Trophoblast cell (in vitro differentiated cells and primary cell): ENCODE results near the gene NUP133.

Experiments
- DNase-seq, 2 donors: peaks; one replicate each; pipeline ENCODE4 v3.0.0-alpha.2; 2016
- H2AFZ ChIP-seq: 2 replicates; pipeline ENCODE4 v1.6.1; 2013; ENCODE audit warnings: low read length, moderate library complexity, mild to moderate bottlenecking; ENCODE audit not compliant: insufficient read depth, poor library complexity
- H2AK5ac ChIP-seq: 2 replicates; pipeline ENCODE4 v1.6.1; 2013; ENCODE audit warnings: mild to moderate bottlenecking, low read length
- H2BK120ac ChIP-seq: 2 replicates; pipeline ENCODE4 v1.6.1; 2013; ENCODE audit warnings: low read length, mild to moderate bottlenecking, moderate library complexity; ENCODE audit not compliant: insufficient read depth, poor library complexity
- H2BK12ac ChIP-seq: 2 replicates; pipeline ENCODE4 v1.6.1; 2013; ENCODE audit warnings: mild to moderate bottlenecking, low read length, moderate library complexity
- H2BK5ac ChIP-seq: 2 replicates; pipeline ENCODE4 v1.6.1; 2013; ENCODE audit warnings: low read length, low read depth, moderate library complexity, mild to moderate bottlenecking; ENCODE audit not compliant: poor library complexity
- H3K14ac ChIP-seq: 2 replicates; pipeline ENCODE4 v1.6.1; 2013; ENCODE audit warnings: mild to moderate bottlenecking, low read length
- H3K18ac ChIP-seq: 2 replicates; pipeline ENCODE4 v1.6.1; 2013; ENCODE audit warnings: mild to moderate bottlenecking, low read length
- H3K23ac ChIP-seq: 2 replicates; pipeline ENCODE4 v1.6.1; 2013; ENCODE audit warnings: low read length
- H3K27ac ChIP-seq: 2 replicates; pipeline ENCODE4 v1.5.1; 2013; ENCODE audit warnings: low read depth, mild to moderate bottlenecking, inconsistent platforms, low read length, moderate library complexity
- H3K27me3 ChIP-seq: 2 replicates; pipeline ENCODE4 v1.6.1; 2013; ENCODE audit warnings: inconsistent platforms, mild to moderate bottlenecking, low read length, moderate library complexity; ENCODE audit not compliant: insufficient read depth
- H3K36me3 ChIP-seq, 2 experiments: 1 replicate in 1 of 2; 2 replicates in 1 of 2; pipeline ENCODE4 v1.6.1; 2013; ENCODE audit warnings: low read length in 2 of 2, mild to moderate bottlenecking in 2 of 2, moderate library complexity in 1 of 2; ENCODE audit not compliant: insufficient read depth in 2 of 2, control insufficient read depth in 1 of 2
- H3K4ac ChIP-seq: 2 replicates; pipeline ENCODE4 v1.6.1; 2013; ENCODE audit warnings: low read depth, mild to moderate bottlenecking, low read length, moderate library complexity
- H3K4me1 ChIP-seq, 2 experiments: 1 replicate in 1 of 2; 2 replicates in 1 of 2; pipeline ENCODE4 v1.6.1; 2013; ENCODE audit warnings: low read length in 2 of 2, mild to moderate bottlenecking in 2 of 2, moderate library complexity in 1 of 2; ENCODE audit not compliant: insufficient read depth in 2 of 2, control insufficient read depth in 1 of 2
- H3K4me2 ChIP-seq: 2 replicates; pipeline ENCODE4 v1.6.1; 2013; ENCODE audit warnings: inconsistent platforms, mild to moderate bottlenecking, low read length, moderate library complexity
- H3K4me3 ChIP-seq: 2 replicates; pipeline ENCODE4 v1.5.1; 2013; ENCODE audit warnings: mild to moderate bottlenecking, low read depth, low read length, inconsistent platforms
- H3K79me1 ChIP-seq: one replicate; pipeline ENCODE4 v1.6.1; 2013; ENCODE audit warnings: low read length
- H3K79me2 ChIP-seq: 2 replicates; pipeline ENCODE4 v1.6.1; 2013; ENCODE audit warnings: low read length, mild to moderate bottlenecking; ENCODE audit not compliant: control insufficient read depth, insufficient read depth, poor library complexity
- H3K9ac ChIP-seq: 2 replicates; pipeline ENCODE4 v1.6.1; 2013; ENCODE audit warnings: mild to moderate bottlenecking, low read length
- H3K9me3 ChIP-seq: 2 replicates; pipeline ENCODE4 v1.6.1; 2013; ENCODE audit warnings: low read depth, mild to moderate bottlenecking, control low read depth, inconsistent platforms, low read length; ENCODE audit not compliant: insufficient read depth
- H4K12ac ChIP-seq: 2 replicates; pipeline ENCODE4 v1.6.1; 2013; ENCODE audit warnings: low read depth, mild to moderate bottlenecking, low read length, moderate library complexity
- H4K8ac ChIP-seq: 2 replicates; pipeline ENCODE4 v1.6.1; 2013; ENCODE audit warnings: low read depth, mild to moderate bottlenecking, low read length, moderate library complexity
- H4K91ac ChIP-seq: one replicate; pipeline ENCODE4 v1.6.1; 2013; ENCODE audit warnings: low read depth, mild to moderate bottlenecking, low read length, moderate library complexity
- WGBS: extraction: QIAGEN DNeasy Blood & Tissue Kit; methylation state at CpG from one replicate; pipeline ENCODE4 v1.1.7; 2013; ENCODE audit warnings: missing lambda C conversion rate; ENCODE audit not compliant: insufficient read length, insufficient coverage; ENCODE audit errors: extremely low coverage; 5-methylcytosine and 5-hydroxymethylcytosine counted together

Gene NUP133

DNA sequence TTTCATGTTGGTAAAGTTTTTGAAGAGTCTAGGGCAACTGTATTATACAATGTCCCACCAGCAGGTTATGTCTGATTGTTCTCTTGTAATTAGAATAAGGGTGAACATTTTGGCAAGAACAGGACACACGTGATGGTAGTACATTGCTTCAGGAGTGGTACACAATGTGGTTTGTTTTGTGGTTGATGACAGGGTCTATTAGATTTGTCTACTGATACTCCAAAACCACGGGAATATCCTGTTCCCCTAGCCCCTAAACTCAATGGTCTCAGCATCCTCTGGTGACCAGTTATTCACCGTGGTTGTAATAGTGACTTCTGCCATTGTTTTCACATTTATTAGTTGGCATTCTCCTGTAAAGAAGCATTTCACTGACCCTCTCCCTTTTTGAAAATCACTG, 52.1 kb downstream of the NUP133 start:
- Histone ChIP-seq H2AFZ (no peak overlapping the region), H3K79me2 (no peaks in the 10 kb centered on the region), H3K18ac (no peak overlapping the region), H3K9ac (no peak overlapping the region), H3K9me3 (no peaks in the 10 kb centered on the region), H3K27me3 (no peaks in the 10 kb centered on the region), H3K4me3 (no peak overlapping the region), H2BK5ac (no peak overlapping the region), H4K91ac (no peak overlapping the region), H3K36me3 (peaks cover 9 to 14% of the 10 kb centered on the region in 2 experiments), H3K14ac (no peak overlapping the region), H3K4me2 (no peak overlapping the region), H2BK12ac (no peak overlapping the region), H3K79me1 (no peaks in the 10 kb centered on the region), H4K8ac (no peak overlapping the region), H2AK5ac (no peak overlapping the region), H3K27ac (no peak overlapping the region), H3K4ac (no peak overlapping the region), H4K12ac (no peak overlapping the region), H3K4me1 (no peaks in the 10 kb centered on the region), H2BK120ac (no peak overlapping the region), H3K23ac (no peak overlapping the region)
- DNase-seq = no peak
- no CpG with 5 or more reads among the region's 3 CpGs for WGBS

DNA sequence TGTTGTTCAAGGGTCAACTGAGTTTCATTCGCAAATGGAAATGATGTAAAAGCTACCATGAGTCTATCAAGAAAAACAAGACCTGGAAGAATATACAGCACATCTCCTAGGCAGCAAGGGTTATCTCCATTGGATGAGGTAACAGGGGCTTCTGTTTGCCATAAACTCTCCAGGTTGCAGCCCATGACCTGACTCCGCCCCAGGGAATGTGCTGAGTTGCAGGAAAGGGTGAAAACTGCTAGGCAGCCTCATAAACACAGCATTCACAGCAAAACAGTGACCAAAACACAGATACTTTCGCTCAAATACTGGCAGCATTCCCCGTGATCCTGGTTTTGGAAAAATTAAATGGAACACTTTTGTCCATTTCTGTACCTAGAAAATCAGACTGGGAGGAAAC, 54.1 kb downstream of the NUP133 start:
- Histone ChIP-seq H4K8ac (no peak overlapping the region), H2AK5ac (no peak overlapping the region), H2BK5ac (no peak overlapping the region), H3K9ac (no peak overlapping the region), H4K91ac (no peak overlapping the region), H3K4ac (no peak overlapping the region), H3K14ac (no peak overlapping the region), H2BK12ac (no peak overlapping the region), H3K23ac (no peak overlapping the region), H3K27ac (no peak overlapping the region), H3K36me3 (peaks cover 5 to 12% of the 10 kb centered on the region in 2 experiments), H3K9me3 (no peaks in the 10 kb centered on the region), H2BK120ac (no peak overlapping the region), H3K4me1 (no peaks in the 10 kb centered on the region), H3K4me2 (no peak overlapping the region), H2AFZ (no peak overlapping the region), H3K18ac (no peak overlapping the region), H3K4me3 (no peak overlapping the region), H4K12ac (no peak overlapping the region), H3K27me3 (no peaks in the 10 kb centered on the region), H3K79me1 (no peaks in the 10 kb centered on the region), H3K79me2 (no peaks in the 10 kb centered on the region)
- WGBS = no CpG with 5 or more reads among the region's 4 CpGs
- no peak for DNase-seq

DNA sequence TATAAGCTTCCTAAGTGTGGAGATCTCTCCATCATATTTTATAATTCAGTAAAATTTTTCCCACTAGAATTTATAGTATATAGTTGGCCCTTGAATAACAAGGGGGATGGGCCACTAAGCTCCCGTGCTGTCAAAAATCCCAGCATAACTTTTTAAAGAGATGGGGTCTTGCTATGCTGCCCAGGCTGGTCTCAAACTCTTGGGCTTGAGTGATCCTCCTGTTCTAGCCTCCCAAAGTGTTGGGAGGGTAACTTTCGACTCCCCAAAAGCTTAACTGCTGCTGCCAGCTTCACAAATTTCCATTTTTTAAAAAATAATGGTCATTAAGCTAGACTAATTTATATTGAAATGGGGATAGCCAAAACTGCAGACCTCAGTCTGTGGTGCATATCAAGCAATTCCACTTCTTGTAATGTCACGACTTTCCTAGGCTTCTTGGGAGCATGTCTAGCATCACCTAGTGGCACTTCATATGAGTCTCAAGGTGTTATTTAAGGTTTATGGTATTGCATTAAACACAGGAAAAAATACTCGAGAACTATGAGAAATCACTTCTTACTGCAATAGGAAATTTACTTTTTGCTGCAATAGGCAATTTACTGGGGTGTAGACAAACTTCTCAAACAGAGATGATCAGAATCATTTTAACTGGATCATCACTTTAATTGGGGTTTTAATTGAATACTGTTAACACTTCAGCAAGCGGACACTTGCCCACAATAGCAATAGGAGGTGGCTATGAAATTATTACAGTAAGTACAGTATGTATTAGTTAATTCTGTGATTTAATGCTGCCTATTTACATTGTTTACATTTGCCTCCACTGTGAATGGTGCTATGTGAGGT, 55.0 kb downstream of the NUP133 start:
- Histone ChIP-seq H2AFZ (no peak overlapping the region), H3K18ac (no peak overlapping the region), H3K4me2 (no peak overlapping the region), H3K9me3 (no peaks in the 10 kb centered on the region), H3K23ac (no peak overlapping the region), H2AK5ac (no peak overlapping the region), H3K27me3 (no peaks in the 10 kb centered on the region), H4K8ac (no peak overlapping the region), H3K27ac (no peak overlapping the region), H3K4me3 (no peak overlapping the region), H3K79me2 (no peaks in the 10 kb centered on the region), H3K4ac (no peak overlapping the region), H2BK12ac (no peak overlapping the region), H3K14ac (no peak overlapping the region), H2BK5ac (no peak overlapping the region), H4K12ac (no peak overlapping the region), H3K79me1 (no peaks in the 10 kb centered on the region), H2BK120ac (no peak overlapping the region), H3K9ac (no peak overlapping the region), H4K91ac (no peak overlapping the region), H3K36me3 (peaks cover 9 to 15% of the 10 kb centered on the region in 2 experiments), H3K4me1 (no peaks in the 10 kb centered on the region)
- no CpG with 5 or more reads among the region's 5 CpGs for WGBS
- DNase-seq = peak in 1 of 2 donors; percentile 65

GRCh38 chr1:229448845-229449244, 59.3 kb downstream of the NUP133 start:
- Histone ChIP-seq H2AK5ac (peak overlapping the region; percentile 21), H4K8ac (no peak overlapping the region), H2BK120ac (no peak overlapping the region), H3K27me3 (no peaks in the 10 kb centered on the region), H4K12ac (no peak overlapping the region), H3K9ac (no peak overlapping the region), H3K4me1 (peaks cover 0 to 5% of the 10 kb centered on the region in 2 experiments), H3K18ac (no peak overlapping the region), H2AFZ (no peak overlapping the region), H3K79me1 (no peaks in the 10 kb centered on the region), H3K4me2 (no peak overlapping the region), H3K23ac (no peak overlapping the region), H2BK12ac (peak overlapping the region; percentile 49), H3K36me3 (peaks cover 13 to 23% of the 10 kb centered on the region in 2 experiments), H4K91ac (no peak overlapping the region), H2BK5ac (peak overlapping the region; percentile 31), H3K9me3 (no peaks in the 10 kb centered on the region), H3K27ac (no peak overlapping the region), H3K14ac (no peak overlapping the region), H3K4me3 (no peak overlapping the region), H3K79me2 (no peaks in the 10 kb centered on the region), H3K4ac (no peak overlapping the region)
- no CpG with 5 or more reads among the region's 2 CpGs for WGBS
- DNase-seq = no peak
